GM19455 (cell line): ENCODE results near the gene HIRIP3.
"Not testable (repeated sequence)": the region's sequence is repeated elsewhere in the genome, so short reads cannot be mapped to it uniquely, and the experiment has no call there.

Experiments
- ATAC-seq: cut with Tn5 transposase; IDR thresholded peaks from one replicate; pipeline ENCODE4 v1.9.1; 2021; ENCODE audit not compliant: unreplicated experiment

HIRIP3 gene

DNA sequence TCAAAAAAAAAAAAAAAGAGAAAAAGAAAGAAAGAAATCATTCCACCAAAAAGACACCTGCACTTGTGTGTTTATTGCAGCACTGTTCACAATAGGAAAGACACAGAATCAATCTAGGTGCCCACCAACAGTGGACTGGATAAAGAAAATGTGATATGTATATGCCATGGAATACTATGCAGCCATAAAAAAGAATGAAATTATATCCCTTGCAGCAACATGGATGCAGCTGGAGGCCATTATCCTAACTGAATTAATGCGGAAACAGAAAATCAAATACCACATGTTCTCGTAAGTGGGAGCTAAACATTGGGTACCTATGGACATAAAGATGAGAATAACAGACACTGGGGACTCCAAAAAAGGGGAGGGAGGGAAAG, 21.9 kb upstream of the HIRIP3 start:
- no peak for ATAC-seq

DNA sequence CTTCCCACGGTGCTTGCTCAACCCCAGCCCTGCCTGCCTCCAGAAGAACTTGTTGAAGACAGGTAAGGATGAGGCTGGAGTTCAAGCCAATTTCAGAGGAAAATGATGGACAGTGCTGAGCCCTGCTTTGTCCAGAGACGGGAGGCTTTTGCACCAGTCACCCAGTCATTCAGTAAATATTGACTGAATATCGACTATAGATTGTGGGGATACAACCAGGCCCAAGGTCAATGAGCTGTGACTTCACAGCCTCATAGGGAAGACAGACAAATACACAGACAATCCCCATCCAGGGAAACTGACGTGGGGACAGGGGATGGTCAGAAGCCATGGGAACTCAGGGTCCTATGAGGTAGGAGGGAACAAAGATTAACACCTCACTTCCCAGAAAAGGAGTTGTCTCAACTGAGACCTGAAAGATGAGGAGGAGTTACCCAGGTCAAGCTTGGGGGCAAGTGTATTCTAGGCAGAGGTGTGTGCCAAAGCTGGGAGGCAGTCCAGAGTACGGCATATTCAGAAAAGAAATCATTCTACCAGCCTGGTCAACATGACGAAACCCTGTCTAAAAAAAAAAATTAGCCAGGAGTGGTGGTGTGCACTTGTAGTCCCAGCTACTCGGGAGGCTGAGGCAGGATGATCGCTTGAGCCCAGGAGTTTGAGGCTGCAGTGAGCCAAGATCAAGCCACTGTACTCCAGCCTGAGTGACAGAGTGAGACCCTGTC, 21.3 kb upstream of the HIRIP3 start:
- no peak for ATAC-seq

DNA sequence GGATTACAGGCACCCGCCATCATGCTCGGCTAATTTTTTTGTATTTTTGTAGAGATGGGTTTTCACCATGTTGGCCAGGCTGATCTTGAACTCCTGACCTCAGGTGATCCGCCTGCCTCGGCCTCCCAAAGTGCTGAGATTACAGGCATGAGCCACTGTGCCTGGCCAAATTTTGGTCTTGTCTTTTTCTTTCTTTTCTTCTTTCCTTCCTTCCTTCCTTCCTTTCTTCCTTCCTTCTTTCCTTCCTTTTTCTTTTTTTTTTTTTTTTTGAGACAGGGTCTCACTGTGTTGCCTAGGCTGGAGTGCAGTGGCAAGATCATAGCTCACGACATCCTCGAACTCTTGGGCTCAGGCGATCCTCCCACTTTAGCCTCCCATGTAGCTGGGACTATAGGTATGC, 20.0 kb upstream of the HIRIP3 start:
- not testable (repeated sequence) for ATAC-seq

DNA sequence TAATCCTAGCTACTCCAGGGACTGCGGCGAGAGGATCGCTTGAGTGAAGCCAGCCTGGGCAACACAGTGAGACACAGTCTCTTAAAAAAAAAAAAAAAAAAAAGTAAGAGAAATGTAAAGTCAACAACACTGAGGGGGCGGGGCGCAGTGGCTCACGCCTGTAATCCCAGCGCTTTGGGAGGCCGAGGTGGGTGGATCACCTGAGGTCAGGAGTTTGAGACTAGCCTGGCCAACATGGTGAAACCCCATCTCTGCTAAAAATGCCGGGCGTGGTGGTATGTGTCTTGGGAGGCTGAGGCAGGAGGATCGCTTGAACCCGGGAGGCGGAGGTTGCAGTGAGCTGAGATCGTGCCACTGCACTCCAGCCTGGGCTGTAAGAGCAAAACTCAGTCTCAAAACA, 17.2 kb upstream of the HIRIP3 start:
- not testable (repeated sequence) for ATAC-seq

GRCh38 chr16:30011714-30012504, 16.5 kb upstream of the HIRIP3 start:
- ATAC-seq, result no peak

- no peak for ATAC-seq
Measured at GRCh38 chr16:30010844-30011713, 15.7 kb upstream of the HIRIP3 start, which contains the start of gene DOC2A. Gene DOC2A, minus strand, starts transcription at chr16:30011027. Its CDS starts 805 bp downstream, at chr16:30010222.

- ATAC-seq, result no peak
Measured at GRCh38 chr16:30009990-30010843, 14.8 kb upstream of the HIRIP3 start.

DNA sequence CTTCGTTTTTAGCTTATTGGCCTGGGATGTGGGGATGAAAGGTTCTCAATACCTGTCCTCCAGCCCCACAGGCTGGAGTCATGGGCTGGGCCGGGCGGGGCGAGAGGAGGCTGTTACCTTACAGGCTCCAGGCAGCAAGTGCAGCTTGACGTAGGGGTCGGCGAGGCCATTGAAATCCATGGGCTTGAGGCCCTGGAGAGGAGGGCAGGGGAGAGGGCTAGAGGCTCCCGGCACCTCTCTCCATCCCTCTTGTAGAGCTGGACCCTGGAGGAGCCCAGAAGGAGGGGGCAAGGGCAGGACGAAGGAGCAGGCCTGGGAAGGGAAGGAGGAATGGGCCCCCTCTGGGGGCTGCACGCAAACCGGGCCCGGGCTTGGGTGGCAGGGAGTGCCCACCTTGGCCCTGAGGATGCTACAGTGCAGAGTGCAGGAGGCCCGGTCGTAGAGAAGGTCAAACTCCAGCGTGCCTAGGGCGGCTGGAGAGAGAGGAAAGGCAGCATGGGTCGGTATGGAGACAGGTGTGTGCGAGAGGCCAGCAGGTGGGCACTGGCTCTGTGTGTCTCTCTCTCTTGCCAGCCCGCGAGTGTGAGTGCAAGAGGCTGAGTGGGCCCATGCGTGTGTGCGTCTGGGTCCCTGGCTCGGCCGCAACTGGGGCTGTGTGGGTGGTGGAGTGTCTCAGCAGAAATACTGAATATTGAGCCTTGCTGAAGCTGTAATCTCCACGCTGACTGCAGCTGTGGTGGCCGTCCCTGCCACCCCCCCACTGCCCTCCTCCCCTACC, 13.9 kb upstream of the HIRIP3 start:
- no peak for ATAC-seq

DNA sequence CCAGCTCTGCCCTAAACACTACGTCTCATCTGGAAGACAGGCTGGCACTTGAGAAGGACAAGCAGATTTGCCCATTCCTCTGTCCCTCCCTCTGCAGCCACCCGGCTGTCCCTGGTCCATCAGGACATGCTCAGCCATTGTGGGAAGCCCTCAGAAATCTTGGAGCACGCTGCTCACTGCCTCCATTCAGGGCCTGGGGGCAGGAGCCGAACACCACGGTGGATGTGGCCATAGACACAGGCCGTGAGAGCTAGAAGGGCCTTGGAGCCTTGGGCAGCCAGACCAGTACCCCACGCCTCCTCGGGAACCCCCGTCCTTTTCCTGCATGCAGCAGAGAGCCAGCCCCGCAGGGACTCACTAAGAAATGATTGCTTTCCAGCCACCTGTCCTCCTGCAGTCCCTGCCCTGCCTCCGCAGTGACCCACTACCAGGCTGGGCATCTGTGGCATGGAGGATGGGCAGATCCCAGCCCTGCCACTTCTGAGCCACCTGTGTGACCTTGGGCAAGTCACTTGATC, 12.0 kb upstream of the HIRIP3 start:
- ATAC-seq, result no peak

- no peak for ATAC-seq
Measured at GRCh38 chr16:30006659-30007377, 11.4 kb upstream of the HIRIP3 start.

- no peak for ATAC-seq
Measured at GRCh38 chr16:30006095-30006473, 10.7 kb upstream of the HIRIP3 start.

- no peak for ATAC-seq
Measured at GRCh38 chr16:30005341-30006094, 10.1 kb upstream of the HIRIP3 start.

GRCh38 chr16:30004811-30005242, 9.4 kb upstream of the HIRIP3 start:
- no peak for ATAC-seq

- ATAC-seq, result no peak
Measured at GRCh38 chr16:30004424-30004776, 9.0 kb upstream of the HIRIP3 start.

DNA sequence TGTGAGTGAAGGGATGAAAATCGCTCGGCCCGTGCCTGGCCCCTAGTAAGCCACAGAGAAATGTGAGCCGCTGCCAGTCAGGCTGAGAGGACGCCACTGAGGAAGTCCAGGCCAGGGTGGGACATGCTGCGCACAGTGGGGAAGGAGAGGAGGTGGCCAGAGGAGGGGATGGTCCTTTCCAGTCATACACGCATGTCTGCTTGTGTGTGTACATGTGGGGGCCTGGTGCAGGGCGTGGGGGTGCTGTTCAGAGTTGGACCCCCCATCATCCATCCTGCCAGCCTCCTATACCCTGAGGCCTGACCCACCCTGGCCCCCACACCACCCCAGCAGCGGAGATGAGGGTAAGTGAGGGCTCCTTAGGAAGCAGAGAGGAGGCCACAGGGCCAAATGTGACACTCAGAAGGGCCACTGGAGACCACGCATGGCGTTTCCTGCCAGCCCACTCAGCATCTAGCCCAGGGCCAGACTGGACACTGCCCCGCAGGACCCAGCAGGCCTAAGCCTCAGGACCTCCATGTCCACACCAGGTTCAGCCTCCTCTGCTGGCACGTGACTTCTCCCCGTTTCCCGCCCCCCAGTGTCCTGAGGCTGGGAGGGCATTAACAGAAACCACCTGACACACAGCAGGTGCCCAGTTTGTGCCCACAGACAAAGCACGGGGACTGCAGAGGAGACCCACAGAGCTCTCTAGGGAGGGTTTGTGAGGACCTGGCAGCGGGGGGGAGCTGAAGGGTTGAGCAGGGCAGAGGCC, 8.4 kb upstream of the HIRIP3 start:
- no peak for ATAC-seq

DNA sequence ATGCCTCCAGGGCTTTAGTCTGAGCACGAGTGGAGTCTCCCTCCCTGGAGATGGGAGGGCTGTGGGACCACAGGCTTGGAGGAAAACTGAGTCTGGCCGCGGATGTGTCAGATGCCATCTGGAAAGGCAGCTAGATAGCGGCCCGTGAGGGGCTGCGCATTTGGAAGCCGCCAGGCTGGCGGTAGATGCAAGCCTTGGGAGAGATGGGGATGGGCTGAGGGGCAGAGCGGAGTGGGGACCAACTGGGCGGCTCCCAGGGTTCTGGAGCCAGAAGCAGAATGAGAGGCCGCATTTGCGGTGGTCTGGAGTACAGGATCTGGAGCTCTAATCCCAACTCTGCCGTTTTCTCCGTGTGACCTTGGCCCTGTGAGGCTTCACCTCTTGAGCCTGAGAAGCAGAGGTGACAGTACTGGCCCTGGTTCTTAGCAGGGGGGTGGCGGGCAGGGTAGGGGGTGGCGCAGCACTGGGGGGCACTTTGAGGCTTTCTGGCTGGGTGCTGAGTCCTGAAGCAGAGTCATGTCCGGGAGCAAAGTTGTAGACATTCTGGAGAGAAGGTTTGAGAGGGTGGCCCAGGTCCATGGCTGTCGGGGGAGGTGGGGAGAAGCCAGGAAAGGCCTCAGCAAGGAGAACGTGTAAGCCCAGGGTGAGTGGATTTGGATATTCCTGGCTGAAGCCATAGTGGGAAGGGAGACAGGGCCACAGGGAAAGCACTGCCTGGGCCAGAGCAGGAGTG, 7.4 kb upstream of the HIRIP3 start:
- ATAC-seq, result no peak
